HG03045 (cell line): ENCODE measurements around the gene ZNRD2.
"Not testable (repeated sequence)": the region's sequence is repeated elsewhere in the genome, so short reads cannot be mapped to it uniquely, and the experiment has no call there.

Source experiments
- ATAC-seq: cut with Tn5 transposase; IDR thresholded peaks from one replicate; pipeline ENCODE4 v1.9.1; 2021; ENCODE audit warnings: mild to moderate bottlenecking, moderate library complexity; ENCODE audit not compliant: unreplicated experiment

ZNRD2 gene

DNA sequence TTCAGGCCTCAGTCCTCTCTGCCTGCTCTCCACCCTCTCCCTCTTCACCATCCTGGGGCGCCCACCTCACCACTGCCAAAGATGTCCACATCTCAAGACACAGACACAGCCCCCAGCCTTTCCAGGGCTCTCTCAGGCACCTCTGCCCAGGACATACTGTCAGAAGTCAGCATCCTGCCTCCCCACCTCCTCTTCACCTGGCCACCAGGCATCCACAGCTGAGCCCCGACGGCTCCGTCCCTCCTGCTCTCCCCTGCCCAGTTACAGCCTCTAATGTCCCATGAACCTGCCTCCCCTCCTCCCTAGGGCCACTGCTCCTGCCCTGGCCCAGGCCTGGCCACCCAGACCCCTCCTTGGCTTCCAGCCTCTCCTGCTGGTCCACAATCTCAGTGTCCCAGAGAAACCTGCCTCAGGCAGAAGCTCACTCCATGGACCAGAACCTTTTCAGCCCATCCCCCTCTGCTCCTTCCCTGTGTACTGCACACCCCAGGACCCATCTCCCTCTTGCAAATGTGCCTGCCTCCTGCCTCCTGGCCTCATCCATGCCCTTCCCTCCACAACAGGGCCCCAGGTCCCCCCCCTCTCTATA lies 15.3 kb upstream of the ZNRD2 start:
- ATAC-seq: no peak

GRCh38 chr11:65555693-65556231 lies 14.5 kb upstream of the ZNRD2 start:
- no peak for ATAC-seq

DNA sequence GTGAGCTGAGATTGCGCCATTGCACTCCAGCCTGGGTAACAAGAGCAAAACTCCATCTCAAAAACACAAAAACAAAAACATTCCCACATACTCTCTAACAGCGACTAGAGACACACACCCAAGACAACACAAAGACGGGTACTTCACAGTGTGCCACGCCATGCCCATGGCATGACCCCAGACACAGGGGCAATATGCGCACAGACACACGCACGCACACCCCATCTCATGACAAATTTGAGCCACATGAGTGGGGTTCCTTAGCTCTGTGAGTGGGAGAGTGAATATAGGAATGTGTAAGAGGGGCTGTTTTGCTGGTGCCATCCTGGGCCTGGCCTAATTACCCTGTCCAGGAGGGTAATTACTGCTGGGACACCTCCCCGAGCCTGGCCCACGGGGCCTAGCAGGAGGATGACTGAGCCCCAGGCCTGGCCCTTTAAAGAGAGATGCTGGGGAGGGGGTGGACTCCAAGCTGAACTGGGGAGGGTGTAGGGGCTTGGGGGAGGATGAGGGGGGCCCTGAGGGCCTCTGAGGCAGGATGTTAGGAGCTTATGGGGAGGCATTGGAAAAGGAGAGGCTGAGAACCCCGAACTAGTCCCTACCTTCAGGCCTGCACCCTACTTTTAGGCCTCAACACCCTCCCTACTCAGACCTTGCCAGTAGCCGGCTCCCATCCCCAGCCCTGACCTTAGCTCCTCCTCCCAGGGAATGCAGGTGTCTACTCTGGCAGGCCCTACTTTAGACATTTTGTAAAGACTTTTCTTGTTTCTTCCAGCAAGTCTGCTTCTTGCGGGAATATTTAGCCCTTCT lies 13.6 kb upstream of the ZNRD2 start:
- ATAC-seq: no peak

DNA sequence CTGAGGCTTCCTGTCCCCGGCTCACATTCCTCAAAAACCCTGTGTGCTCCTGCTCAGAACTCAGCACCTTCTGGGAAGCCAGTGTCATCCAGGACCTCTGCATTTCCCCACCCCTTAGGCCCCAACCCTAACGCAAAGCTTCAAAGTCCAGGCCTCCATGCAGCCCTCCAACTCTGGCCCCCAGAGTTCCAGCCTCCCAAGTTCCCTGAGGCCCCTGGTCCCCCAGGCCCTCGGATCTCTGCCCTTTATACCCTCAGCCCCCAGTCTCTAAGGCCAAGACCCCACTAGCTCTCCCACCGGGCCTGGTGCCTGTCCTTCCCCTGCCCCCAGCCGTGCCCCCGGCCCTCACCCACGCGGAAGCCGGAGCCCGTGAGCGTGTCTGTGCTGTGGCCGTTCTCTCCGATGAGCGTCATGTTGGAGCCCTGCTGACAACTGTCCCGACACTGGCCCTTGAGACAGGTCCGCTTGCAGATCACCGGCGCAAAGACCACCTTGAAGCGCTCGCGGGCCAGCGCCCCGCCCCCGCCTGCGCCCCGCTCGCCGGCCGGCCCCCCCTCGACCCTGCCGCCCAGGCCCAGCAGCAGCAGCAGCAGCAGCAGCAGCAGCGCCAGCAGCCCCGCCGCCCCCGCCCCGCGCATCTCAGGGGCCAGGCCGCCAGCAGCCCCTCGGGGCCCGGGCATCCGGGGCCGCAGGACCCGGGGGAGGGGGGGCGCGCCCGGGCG lies 12.8 kb upstream of the ZNRD2 start:
- no peak for ATAC-seq

GRCh38 chr11:65558002-65558929 lies 12.0 kb upstream of the ZNRD2 start, which contains the start of gene LTBP3:
Gene LTBP3, minus strand, starts transcription at chr11:65558359. Its CDS starts 400 bp downstream, at chr11:65557959.
- ATAC-seq: no peak

DNA sequence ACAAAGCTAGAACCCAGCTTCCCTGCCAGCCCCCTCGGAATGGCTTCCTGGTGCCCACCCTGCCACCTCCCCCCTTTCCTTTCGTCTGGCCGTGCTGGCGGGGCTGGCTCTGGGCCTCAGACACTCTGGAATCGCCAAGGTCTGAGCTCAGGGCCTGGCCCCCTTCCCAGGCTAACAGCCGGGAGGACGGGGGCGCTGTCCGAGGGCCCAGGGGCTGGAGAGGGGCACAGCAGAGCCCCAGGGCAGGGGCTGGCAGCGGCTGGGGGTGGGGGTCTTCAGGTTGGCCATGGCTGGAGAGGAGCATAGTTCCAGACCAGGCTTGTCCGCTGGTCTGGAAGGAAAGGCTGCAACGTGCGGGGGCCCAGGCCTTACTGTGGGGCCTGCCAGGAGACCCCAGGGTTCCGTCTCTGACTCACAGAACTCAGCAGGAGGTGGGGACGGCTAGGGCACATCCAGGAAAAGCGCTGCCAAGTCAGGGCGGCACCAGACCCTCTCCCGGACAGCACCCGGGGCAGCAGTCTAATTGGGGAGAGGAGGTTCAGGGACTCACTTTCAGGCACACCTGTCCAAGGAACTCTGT lies 11.3 kb upstream of the ZNRD2 start:
- ATAC-seq: no peak

- no peak for ATAC-seq
Observed at GRCh38 chr11:65559535-65559934, 10.7 kb upstream of the ZNRD2 start.

- no peak for ATAC-seq
Observed at GRCh38 chr11:65559951-65560537, 10.2 kb upstream of the ZNRD2 start.

DNA sequence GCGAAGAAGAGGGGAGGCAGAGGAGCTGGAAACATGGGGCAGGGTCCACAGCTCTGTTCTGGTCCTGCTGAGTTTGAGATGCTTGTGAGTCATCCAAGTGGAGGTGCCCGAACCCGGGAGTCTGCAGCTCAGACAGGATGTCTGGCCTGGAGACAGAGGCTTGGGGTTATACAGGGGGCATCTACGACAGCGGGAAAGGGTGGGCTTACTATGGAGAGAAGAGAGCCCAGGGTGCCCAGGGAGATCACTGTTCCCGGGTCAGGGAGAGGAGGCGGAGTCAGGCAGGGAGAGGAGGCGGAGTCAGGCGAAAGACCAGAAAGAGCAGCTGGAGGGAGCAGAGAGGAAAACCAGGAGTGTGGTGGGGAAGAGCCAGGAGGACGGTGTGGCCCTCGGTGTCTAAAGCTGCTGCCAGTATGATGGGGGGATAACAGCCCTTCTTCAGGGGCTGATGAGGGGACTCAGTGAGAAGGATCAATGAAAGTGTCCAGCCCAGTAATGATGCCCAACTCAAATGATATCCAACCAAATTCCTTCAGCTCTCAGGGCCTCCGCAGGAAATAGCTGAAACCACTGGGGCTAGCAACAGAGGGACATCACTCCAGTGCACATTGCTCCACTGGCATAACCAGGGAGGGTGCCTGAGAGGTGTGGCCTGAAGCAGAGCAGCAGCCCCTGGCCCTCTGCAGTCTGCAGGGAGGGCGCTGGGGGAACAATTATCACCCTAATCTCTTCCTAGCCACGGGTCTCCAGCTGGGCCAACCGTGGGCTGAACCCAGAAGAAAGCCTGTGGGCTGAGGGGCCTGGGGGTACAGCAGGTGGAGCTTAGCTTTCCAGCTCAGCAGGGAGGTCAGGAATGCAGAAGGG lies 9.5 kb upstream of the ZNRD2 start:
- ATAC-seq: no peak

- ATAC-seq: no peak
Observed at GRCh38 chr11:65562020-65562419, 8.3 kb upstream of the ZNRD2 start.

- ATAC-seq: no peak
Observed at GRCh38 chr11:65562788-65563187, 7.5 kb upstream of the ZNRD2 start.

DNA sequence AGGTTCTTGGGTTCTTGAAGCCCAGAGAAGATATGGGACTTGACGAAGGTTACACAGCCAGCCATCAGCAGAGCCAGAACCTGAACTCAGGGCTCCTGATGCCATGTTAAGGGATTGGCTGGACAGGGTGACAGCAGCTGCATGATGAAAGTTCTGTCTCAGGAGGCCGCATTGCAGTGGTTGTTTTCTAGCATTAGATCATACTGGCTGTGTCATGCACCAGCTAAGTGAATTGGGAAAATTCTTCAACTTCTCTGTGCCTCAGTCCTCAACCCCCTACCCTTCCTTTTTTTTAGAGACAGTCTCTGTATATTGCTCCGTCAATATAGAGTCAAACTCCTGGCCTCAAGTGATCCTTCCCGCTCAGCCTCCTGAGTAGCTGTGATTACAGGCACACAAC lies 6.7 kb upstream of the ZNRD2 start:
- ATAC-seq: no peak

DNA sequence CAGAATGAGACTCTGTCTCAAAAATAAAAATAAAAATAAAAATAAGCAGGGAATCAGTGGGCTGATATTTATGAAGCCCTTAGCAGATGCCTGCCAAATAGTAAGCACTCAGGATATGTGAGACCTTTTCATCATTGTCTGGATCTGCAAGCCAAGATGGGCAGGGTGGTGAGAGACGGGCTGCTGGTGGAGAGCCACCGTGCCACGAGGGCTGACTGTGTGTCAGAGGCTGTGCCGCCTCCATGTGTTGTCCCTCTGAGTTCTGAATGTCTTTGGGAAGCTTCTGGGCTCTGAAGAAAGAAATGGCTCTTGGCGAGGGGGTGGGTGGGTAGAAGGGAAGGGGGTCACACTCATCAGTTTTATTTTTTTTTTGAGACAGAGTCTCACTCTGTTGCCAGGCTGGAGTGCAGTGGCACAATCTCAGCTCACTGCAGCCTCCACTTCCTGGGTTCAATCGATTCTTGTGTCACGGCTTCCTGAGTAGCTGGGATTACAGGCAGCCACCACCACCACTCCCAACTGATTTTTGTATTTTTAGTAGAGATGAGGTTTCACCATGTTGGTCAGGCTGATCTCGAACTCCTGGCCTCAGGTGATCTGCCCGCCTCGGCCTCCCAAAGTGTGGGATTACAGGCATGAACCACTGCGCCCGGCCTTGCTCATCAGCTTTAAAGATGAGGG lies 5.3 kb upstream of the ZNRD2 start:
- ATAC-seq: not testable (repeated sequence)

GRCh38 chr11:65565624-65566453 lies 4.4 kb upstream of the ZNRD2 start:
- no peak for ATAC-seq

GRCh38 chr11:65569164-65569972 lies 909 bp upstream of the ZNRD2 start:
- no peak for ATAC-seq

DNA sequence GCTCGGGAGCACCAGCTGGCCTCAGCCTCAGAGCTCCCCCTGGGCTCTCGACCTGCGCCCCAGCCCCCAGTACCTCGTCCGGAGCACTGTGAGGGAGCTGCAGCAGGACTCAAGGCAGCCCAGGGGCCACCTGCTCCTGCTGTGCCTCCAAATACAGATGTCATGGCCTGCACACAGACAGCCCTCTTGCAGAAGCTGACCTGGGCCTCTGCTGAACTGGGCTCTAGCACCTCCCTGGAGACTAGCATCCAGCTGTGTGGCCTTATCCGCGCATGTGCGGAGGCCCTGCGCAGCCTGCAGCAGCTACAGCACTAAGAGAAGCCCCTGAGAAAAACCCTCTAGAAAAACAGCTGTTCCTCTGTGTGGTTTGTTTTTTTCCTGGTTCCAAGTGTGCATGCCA lies 1.1 kb downstream of the ZNRD2 start:
- ATAC-seq: no peak

GRCh38 chr11:65571940-65572339 lies 1.7 kb downstream of the ZNRD2 start:
- ATAC-seq: no peak
